GM21515 (cell line): ENCODE results near the gene MRTFB.
"Not testable (repeated sequence)": the region's sequence is repeated elsewhere in the genome, so short reads cannot be mapped to it uniquely, and the experiment has no call there.

Experiments used
- ATAC-seq: cut with Tn5 transposase; IDR thresholded peaks from one replicate; pipeline ENCODE4 v1.9.1; 2021; ENCODE audit not compliant: unreplicated experiment

Gene MRTFB

DNA sequence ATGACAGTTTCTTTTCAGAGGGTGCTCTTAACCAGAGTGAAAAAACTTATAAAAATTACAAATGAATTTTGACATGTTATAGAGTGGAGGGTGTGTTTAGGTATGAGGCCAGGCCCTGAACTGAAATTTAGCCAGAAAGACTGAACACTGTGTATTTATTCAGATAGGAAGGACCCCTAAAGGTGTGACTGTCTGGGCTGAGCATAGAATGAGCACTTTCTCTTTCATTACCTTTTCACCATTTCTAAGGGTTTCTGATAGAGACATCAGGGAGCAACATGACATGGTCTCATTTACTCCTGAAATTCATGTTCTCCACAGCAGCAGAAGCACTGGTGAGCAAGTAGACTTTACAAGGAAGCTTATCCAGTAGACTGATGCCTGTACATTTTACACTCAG lies 32.9 kb downstream of the MRTFB start:
- no peak for ATAC-seq

DNA sequence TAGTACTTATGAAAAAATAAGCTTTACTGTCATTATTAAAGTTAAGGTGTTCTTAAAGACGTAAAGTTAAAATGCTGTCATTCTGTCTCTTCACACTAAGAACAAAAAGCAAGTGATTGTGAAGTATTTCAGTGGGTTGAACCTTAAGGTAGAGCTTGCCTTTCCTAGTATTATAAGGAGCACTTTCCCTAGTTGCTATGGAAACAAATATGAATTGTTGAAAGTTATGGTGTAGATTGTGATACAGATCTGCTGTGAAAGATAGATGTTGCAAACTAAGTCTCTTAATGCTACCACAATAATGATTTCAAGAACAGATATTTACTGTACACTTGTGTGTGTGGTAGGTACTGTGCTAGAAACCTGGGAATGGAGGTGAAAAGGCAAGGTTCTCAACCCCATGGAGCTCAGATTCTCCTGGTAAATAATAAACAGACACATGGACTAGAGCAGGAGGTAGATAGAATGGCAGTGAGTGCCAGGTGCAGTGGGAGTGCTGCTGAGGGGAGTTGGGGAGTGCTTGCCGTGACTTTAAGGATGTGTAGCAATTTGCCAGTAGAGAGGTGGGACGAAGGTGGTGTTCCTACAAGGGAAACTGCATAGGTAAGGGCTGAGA lies 34.7 kb downstream of the MRTFB start:
- no peak for ATAC-seq

DNA sequence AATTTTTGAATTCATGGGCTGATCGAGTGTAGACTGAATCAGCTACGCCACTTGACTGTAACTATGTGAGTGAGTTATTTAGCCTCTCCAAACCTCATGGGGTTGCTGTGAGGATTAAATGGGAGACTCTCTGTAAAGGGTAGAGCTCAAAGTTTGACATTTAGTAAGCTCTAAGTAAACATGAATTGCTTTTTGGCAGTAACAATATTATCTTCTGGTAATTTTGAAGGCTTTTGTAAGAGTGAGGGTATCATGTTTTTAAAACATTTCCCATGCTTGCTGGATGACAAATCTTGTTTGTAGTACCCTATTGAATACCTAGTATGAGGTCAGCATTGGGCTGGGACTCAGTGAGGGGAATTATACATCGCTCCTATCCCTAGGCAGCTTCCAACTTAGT lies 35.3 kb downstream of the MRTFB start:
- ATAC-seq, result no peak

DNA sequence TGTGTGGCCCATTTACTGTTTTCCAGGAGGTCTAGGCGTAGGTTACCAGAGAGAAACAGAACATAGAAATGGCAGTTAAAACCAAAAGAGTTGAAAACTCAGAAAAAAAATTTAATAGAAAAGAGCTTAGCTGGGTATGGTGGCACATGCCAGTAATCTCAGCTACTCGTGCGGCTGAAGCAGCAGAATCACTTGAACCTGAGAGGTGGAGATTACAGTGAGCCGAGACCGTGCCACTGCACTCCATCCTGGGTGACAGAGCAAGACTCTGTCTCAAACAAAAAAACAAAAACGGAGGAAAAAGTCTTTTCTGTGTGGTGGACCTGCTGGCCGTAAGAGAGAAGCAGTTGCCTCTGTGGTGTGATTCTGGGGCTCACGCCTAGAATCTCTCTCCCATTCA lies 35.8 kb downstream of the MRTFB start:
- no peak for ATAC-seq

DNA sequence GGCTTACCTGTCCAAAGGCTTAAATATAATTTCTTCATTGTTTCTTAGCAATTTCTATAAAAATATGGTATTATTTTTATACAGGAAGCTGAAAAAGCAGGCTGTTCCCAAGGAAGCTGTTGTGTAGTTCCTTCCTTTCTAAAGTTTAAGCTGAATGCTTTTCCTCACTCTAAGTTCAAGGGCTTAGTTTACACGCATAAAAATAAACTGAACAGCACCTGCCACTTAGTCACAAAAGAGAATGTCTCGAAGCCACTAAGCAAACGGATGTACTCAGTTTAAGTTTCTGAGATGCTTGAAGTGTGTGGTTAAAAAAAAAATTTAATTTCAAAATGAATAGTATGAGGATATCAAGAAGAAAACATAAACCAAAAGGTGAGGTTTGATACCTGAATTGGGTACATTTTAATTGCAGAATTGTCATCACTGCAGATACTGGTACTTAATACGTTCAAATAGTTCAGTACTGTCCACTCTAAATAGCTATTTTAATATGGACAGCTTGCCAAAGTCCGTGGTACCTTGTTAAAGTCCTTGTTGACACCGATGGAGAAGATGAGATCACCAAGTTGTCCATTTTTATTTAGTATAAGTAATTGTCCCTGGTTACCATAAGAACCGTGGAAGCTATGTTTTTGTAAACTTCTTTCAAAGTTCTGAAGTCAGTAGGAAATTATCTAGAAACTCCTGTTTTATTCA lies 38.1 kb downstream of the MRTFB start:
- ATAC-seq, result no peak

DNA sequence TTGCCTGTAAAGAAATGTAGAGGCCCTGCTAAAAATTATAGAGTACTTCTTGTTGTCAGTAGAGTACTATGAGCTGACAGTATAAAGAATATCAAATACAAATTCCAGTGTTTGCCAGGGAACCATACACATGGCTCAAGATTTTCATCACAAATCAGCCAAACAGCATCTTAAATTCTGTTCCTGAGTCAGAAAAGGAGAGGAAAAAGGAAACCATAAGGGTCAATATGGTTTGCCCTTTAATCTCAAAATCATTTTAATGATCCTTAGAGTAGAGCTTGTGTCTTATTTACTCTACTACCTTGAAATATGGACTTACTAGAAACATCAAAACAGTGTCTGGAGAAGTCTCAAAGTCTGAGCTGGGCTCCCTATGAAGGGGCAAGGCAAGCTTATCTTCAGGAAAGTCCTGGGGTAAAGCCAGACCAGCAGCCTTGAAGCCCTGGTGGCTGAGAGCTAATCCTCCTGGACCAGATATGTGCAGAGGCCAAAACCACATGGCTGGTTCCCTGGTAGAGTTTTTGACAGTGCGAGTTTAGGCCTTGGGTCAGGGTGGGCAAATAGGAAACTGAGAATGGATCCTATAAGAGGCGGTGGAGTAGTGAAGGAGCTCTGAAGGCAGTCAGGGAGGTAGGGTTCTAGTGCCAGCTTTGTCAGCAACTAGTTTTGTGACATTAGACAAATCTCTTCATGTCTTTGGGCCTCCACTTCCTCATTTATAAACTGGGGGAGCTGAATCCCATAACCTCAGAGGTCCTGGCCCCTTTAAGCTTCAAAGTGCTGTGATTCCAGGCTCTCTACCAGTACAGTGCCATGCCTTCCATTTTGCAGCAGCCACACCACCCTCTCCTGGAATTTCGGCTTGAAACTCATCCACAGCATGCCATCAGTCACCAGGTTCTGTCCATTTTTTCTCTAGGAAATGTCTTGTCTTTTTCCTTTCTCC lies 38.9 kb downstream of the MRTFB start:
- no peak for ATAC-seq

DNA sequence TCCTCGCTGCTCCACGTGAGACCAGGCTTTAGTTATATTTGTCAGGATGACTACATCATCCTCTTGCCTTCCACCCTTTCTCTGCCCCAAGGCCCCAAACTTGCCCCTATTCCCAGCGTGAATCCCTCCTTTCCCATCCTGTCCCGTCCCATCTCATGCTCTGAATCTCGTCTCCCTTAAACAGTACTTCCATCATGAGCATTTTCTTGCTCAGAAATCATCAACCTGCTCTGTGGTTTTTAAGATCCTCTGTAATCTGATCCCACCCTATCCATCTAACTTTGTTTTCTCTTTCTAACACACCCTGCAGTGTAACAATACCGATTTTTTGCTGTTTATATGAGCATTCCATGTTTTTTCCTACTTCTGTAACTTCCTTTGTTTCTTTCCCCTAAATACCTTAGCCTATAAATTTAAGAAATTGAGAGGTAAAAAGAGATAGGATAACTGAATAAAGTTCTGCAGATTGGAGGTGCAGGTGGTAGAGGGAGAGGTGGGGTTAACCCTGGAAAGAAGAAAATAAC lies 39.7 kb downstream of the MRTFB start:
- ATAC-seq, result no peak

DNA sequence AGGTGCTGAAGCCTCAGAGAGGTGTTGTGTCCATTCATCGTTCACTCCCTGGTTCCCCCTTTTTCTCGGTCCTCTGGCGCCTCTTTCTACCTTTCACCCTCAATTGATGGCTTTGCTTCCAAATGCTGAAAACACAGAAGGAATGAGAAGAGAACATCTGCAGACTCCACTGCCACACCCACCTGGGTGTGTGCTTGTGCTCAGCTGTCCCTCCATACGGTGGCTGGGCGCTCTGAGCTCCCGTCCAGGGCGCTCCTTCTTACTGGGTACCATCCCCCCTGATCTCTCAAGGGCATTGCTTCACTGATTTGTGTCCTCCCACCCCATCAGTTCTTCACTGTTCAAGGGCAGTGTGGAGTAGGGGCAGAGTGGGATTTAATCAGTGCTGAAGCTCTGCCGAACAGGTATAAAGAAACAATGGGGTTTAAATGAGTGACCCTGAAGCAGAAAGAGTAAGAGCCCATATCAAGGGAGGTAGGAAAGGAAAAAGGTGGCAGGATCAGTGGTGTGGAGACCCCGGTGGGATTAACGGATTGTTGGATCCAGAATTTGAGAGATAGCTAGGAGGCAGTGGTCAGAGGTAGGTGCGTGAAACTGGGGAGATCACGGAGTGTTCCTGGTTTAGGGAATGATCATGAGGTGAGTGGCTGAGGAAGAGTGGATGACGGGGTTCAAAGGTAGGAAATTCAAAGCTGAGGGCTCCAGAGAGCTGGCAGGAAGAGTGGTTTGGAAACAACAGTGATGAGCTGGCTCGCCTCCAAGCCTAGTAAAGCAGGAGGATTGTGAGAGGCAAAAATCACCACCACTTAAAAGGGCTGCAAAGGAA lies 40.8 kb downstream of the MRTFB start:
- no peak for ATAC-seq

DNA sequence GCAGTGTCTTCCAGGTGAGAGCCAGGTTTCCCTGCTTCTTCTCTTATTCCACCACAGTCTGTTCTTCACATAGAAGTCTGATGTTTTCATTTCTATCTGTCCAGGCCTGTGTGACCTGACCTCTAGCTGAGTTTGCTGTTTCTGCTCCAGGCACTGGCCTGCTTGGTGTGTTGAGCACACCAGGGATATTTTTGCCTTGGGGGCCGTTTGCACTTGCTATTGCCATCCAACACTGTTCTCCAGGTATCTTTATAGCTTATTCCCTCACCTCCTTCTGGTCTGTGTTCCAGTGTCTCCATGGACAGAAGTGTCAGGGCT lies 41.4 kb downstream of the MRTFB start:
- ATAC-seq, result no peak

DNA sequence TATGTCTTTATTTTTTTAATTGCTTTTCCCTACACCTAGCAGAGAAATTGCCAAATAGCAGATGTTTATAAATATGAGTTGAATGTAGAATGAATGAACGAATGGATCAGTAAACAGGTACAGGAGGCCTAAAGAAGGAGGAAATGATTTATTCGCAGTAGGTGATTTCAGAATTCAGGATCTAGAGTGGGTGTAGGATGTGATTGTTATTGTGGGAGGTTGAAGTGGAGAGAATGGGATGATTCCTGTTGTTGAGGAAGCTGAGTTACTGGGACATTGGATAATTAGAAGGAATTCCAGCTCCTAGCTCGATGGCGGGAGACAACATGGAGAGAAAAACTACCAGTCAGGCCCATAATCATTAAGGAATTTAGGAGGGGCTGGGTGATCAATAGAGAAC lies 42.2 kb downstream of the MRTFB start:
- no peak for ATAC-seq

DNA sequence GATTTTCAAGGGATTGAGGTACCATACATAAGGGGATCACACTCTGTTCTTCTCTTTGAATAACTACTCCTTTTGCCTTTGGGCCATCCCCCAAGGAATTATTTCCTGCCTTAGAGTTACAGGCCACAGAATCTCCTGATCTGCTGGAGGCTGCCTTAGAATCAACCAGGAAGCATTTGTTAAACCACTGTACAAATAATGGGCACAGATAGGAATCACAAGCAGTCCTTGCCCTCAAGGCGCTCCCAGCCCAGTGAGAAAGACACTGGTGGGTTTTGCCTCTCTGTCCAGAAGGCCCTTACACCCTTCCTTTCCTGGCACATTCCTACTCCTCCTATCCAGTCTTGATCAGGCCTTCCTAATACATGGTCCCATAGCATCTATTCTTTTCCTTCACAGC lies 45.9 kb downstream of the MRTFB start:
- no peak for ATAC-seq

DNA sequence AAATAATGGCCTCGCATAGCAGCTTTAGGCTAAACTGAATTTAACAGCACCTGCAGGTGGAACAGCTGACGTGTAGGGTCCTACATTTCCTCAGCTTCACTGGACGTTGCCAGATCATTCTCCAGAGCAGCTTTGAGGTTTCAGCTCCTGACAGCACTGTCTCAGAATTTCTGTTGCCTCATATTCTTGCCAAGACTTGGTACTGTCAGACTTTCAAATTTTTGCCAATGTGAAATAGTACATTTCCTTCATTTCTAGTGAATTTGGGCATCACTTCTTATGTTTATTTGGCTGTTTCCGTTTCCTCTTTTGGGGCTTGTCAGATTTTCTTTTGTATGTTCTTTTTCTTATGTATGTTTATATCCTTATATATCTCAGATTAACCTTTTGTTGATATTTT lies 48.7 kb downstream of the MRTFB start:
- no peak for ATAC-seq

DNA sequence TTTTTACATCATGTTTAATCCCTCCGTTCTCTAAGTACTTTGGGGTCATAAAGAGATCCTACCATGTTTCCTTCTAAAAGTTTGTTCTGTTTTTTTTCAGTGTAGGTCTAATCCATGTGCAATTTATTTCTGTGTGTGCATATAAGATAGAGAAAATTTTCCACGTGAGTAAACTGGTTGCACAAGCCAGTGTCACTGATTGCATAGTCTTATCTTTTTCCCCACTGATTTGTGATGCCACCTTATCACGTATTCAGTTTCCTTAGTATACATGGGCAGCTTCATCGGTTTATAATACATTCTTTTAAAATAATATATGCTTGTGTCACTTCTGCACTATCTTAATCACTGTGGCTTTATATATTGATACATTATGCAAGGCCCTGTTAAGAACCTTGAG lies 49.2 kb downstream of the MRTFB start:
- ATAC-seq, result no peak

DNA sequence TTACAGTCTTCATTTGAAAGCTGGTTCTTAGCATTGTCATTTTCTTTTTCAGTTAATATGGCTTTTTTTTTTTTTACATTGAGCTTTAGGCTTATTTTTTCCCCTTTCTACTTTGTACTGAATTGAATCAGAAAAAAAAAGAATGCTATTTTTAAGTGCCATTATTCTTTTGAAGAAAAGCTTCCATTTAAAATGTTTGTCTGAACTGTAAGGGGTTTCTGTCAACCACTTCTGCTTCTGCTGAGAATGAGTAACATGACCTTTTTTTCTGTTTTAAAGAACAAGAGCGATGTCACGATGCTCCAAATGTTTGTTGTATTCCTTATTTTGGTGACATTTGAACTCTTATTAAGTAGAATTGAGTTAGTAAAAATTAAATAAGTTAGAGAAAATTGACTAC lies 50.0 kb downstream of the MRTFB start:
- ATAC-seq, result no peak

DNA sequence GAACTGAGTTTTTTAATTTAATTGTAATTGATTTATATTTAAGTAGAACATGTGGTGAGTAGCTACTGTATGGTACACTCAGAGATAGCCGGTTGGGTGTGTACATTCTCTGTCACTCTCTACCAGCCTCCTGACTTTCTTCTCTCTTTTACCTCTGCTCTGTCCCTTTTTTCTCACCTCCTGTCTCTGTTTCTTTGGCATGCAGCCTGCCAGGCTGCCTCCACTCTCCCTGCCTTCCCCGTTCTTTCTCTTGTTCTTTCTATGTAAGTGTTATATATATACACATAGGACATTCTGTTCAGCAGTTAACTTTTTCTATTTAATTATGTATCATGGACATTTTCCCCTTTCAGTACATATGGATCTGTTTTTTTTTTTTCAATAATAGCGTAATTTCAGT lies 50.8 kb downstream of the MRTFB start:
- no peak for ATAC-seq

DNA sequence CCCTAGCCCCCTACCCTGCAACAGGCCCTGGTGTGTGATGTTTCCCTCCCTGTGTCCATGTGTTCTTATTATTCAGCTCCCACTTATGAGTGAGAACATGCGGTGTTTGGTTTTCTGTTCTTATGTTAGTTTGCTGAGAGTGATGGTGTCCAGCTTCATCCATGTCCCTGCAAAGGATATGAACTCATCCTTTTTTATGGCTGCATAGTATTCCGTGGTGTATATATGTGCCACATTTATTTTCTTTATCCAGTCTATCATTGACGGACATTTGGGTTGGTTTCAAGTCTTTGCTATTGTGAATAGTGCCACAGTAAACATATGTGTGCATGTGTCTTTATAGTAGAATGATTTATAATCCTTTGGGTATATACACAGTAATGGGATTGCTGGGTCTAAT lies 51.3 kb downstream of the MRTFB start:
- not testable (repeated sequence) for ATAC-seq

DNA sequence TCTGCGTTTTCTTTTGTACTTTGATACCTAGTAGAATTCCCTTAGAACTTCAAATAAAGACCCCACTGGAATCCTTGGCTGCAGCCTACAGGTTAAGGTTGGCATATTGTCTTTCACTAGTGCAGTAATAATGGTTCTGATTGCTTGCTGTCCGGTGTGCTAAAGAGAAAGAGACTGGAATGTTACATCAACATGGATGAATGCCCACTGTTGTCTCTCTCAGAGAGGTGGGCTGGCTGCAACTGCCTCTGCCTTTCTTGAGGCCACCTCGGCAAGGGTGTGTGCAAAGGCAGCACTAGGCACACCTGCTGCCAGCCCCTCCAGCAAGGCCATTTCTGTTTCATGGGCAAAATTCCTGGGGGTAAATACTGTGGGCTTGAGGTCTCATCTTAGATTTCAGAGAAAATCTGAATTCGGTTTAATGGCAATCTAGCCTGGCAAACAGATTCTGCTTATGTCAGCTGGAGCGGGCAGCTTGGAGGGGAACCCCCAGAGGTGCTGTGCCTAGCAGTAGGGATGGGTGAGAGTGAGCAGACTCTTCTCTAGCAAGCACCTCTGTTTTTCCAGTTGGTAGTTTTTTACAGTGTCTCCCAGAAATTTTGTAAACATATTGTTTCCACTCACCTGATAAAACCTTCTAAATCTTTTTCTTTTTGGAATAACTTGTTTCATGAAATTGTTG lies 54.0 kb downstream of the MRTFB start:
- ATAC-seq, result no peak

DNA sequence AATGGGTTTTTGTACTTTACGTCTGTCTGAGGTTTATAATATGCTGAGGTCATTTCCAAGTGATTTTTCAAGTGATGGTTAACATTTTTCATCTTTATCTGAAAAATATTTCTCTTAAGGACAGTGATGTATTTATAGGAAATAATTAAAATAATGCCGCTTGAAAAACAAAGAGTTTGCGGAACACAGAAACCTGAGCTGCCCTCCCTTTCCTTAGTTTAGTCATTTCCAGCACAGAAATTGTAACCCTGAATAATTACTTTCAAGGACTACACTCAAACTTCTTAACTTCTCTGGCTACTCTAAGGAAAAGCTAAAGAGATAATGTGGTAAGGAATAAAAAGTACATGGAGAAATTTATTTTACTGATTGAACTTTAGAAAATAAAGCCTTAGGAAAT lies 54.6 kb downstream of the MRTFB start:
- no peak for ATAC-seq

DNA sequence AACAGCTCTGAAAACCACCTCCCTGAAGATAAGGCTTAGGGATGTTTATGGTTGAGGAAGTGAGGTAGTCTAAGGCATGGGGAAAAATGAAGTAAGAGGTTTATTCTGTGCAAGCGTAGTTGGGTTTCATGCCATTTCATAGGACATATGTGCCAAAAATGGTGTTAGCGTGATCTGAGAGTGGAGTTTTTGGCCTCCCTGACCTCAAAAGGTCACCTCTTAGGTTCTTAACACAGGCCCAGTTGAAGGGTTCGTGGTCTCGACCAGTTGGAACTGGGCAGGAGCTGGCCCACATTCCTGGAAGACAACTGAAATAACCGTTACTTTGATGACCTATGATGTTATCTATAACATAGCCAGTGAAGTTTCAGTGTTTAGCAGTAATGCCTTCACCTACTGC lies 57.0 kb downstream of the MRTFB start:
- no peak for ATAC-seq

DNA sequence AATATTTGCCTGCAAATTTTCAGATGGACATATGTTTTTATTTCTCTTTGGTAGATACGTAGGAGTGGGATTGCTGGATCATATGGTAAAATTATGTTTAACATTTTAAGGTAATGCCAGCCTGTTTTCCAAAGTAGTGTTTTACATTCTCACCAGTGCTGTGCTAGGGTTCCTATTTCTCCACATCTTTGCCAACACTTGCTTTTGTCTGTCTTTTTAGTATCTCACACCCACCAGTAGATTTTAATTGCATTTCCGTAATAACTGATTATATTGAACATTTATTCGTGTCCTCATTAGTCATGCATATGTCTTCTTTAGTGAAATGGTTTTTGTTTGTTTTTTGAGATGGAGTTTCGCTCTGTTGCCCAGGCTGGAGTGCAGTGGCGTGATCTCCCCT lies 58.4 kb downstream of the MRTFB start:
- ATAC-seq, result no peak
